Inferior parietal cortex (tissue), 1 donor: Measurements from ENCODE around the gene GAL.

Source experiments
- DNase-seq: peaks from one replicate; pipeline ENCODE4 v3.0.0-alpha.2; 2016; ENCODE audit errors: extremely low spot score

Gene GAL

DNA sequence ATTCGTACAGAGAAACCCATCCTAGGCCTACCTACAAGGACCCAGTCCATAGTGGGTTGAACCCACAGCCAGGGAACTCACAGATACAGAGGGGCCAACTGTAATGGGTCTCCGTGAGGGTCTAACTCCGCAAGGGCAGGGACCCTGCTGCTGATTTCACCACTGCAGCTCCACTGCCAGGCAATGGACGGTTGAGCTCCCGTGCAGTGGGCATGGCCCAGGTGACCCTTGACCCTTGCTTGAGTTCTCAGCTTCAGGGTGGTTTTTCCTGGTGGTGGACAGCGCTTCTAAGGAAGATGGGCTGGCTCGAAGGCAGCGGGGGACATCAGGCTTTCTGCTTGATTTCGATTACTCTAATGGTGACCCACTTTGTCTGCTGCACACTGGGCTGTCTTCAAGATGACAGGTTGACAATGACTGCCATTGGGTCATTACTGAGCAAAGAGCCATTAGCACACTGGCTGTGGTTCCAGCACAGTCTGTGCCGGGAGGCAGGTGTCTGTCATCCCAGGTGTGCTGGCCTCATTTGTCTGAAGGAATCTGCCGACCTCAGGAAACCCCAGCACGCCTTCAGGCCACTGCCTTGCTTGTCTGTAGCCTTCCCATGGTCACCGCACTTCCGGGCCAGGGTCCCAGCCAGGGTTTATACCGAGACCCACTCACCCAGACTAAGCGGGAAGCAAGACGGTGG lies 3.7 kb upstream of the GAL start:
- DNase-seq = no peak

GRCh38 chr11:68682531-68682961 lies 1.8 kb upstream of the GAL start:
- DNase-seq = no peak

DNA sequence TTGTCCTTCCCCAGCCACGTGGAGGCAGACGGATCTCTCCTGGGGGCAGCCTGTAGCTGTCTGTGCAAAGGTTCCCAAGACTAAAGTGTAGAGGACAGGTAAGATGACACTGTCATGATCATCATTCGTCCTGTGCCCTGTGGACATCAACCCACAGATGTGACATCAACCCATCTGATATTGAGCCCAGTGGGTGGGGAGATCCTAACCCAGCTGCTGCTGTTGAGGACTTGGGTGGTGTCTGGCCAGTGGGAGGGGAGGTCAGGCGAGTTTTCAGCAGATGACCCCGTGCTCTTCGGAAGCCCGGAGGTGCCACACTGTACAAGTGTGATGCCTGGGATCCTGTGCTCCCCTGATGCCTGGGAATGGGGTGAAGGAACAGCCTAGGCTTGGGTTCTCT lies 1.2 kb upstream of the GAL start:
- DNase-seq = no peak

- no peak for DNase-seq
These were observed 584 bp upstream of the GAL start for GRCh38 chr11:68683536-68684384.

GRCh38 chr11:68685656-68686380 lies 1.5 kb downstream of the GAL start:
- no peak for DNase-seq

DNA sequence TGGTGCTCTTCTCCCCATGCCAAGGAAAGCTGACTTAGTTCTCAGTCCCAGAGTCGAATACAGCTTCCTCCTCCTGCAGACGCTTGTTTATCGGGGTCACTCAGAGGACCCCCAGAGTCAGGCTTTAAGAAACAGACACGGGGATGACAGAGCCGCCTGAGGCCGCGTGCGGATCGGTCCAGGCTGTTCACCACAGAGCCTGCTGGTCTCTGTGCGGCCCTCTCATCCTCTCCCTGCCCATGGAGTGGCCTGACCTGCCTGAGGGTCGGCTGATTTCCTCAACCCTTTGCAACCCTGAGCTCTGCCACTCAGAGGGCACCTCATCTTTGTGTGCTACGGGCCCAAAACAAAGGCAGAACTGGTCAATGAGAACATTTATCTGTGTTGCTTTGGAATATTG lies 2.1 kb downstream of the GAL start:
- no peak for DNase-seq

- DNase-seq = no peak
These were observed 3.0 kb downstream of the GAL start for GRCh38 chr11:68687311-68687710.

- no peak for DNase-seq
These were observed 3.6 kb downstream of the GAL start for GRCh38 chr11:68687986-68688385.

- DNase-seq = no peak
These were observed 4.5 kb downstream of the GAL start for GRCh38 chr11:68688881-68689280.

- no peak for DNase-seq
These were observed 5.6 kb downstream of the GAL start for GRCh38 chr11:68689737-68690625.

- no peak for DNase-seq
These were observed 6.5 kb downstream of the GAL start for GRCh38 chr11:68690671-68691401.

GRCh38 chr11:68691402-68691784 lies 7.0 kb downstream of the GAL start:
- DNase-seq = no peak

- no peak for DNase-seq
These were observed 7.8 kb downstream of the GAL start for GRCh38 chr11:68692115-68692514.

- no peak for DNase-seq
These were observed 8.6 kb downstream of the GAL start for GRCh38 chr11:68692871-68693483.

DNA sequence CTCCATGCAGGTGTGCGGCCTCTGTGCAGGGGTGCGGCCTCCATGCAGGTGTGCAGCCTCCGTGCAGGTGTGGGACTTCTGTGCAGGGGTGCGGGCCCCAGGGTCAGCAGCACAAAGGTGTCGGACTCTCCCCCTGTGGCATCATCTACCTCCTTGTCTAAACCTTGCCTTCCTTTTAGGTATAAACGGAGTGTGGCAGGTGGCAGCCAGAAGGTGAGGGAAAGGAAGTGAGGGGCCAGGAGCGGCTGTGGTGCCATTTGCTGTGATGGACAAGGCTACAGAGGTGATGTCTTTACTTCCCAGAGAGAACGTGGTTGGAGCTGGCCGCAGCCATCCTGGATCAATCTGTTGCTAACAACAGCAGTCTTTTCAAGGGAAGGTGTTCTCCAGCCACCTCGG lies 9.1 kb downstream of the GAL start:
- DNase-seq = no peak

GRCh38 chr11:68694431-68695297 lies 10.3 kb downstream of the GAL start:
- no peak for DNase-seq

- DNase-seq = no peak
These were observed 11.2 kb downstream of the GAL start for GRCh38 chr11:68695531-68695930.

DNA sequence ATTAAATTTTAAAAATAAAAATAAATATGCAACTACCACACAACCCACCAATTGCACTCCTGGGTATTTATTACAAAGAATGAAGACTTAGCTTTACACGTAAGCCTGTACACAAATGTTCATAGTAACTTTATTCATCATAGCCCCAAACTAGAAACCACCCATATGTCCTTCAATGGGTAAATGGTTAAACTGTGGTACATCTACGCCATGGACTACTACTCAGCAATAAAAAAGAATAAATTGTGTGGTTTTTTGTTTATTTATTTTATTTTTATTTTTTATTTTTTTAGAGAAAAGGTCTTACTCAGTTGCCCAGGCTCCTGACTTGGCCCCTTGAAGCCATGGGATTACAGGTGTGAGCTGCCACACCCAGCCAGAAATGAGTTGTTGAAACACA lies 14.6 kb downstream of the GAL start:
- DNase-seq = no peak

DNA sequence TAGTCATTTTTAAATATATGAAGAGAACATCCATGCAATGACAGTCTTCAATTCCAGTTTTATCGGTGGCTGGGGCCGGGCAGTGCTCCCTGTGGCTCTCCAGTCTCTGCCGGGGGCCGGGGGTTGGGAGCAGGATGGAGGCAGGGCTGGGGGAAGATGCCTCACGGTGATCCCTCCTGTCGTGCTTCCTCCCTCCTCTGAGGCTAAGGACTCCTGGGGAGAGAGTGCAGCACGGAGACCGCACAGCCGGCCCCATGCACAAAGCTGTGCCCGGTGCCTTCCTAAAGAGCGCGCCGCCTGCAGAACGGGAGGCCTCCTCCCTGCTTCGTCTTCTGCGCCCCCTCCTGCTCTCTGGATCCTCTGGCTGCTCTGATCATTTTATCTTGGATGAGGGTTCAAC lies 20.5 kb downstream of the GAL start:
- no peak for DNase-seq

- DNase-seq = no peak
These were observed 23.2 kb downstream of the GAL start for GRCh38 chr11:68707527-68707926.
